WTC11 (cell line): ENCODE results near the gene CHML.

Experiments
- AFF4 ChIP-seq: sonication (generic); formaldehyde crosslinking; IDR thresholded peaks from 2 replicates; pipeline ENCODE4 v1.8.1; 2023; ENCODE audit warnings: mild to moderate bottlenecking, missing genetic modification reagents, borderline replicate concordance
- CREB1 ChIP-seq: sonication (generic); formaldehyde crosslinking; IDR thresholded peaks from 2 replicates; pipeline ENCODE4 v1.8.0; 2023; ENCODE audit warnings: mild to moderate bottlenecking, missing genetic modification reagents
- CTCF ChIP-seq: fragments of 200-600 bp; IDR thresholded peaks from 2 replicates; pipeline ENCODE4 v1.8.0; 2022; ENCODE audit warnings: antibody characterized with exemption
- JUN ChIP-seq: sonication (generic); formaldehyde crosslinking; IDR thresholded peaks from 2 replicates; pipeline ENCODE4 v1.8.0; 2023; ENCODE audit warnings: mild to moderate bottlenecking, missing genetic modification reagents
- RELA ChIP-seq: sonication (generic); formaldehyde crosslinking; IDR thresholded peaks from 2 replicates; pipeline ENCODE4 v1.8.1; 2022; ENCODE audit warnings: missing genetic modification reagents, mild to moderate bottlenecking, borderline replicate concordance
- TEAD4 ChIP-seq: sonication (generic); formaldehyde crosslinking; IDR thresholded peaks from 2 replicates; pipeline ENCODE4 v1.8.0; 2022; ENCODE audit warnings: mild to moderate bottlenecking, missing genetic modification reagents
- USF2 ChIP-seq: sonication (generic); formaldehyde crosslinking; IDR thresholded peaks from 2 replicates; pipeline ENCODE4 v1.8.1; 2023; ENCODE audit warnings: mild to moderate bottlenecking, missing genetic modification reagents, moderate library complexity

GRCh38 chr1:241635556-241636152 lies 4.5 kb downstream of the CHML start:
- TF ChIP-seq AFF4 (no peak), TEAD4 (CRISPR knock-in tag) (no peak), JUN (CRISPR knock-in tag) (no peak), CREB1 (CRISPR knock-in tag) (no peak), RELA (CRISPR knock-in tag) (no peak), USF2 (CRISPR knock-in tag) (no peak), CTCF (no peak)
